GM21528 (cell line): Measurements from ENCODE around the gene DCTN2.
"Not testable (repeated sequence)": the region's sequence is repeated elsewhere in the genome, so short reads cannot be mapped to it uniquely, and the experiment has no call there.

Source experiments
- ATAC-seq: cut with Tn5 transposase; IDR thresholded peaks from one replicate; pipeline ENCODE4 v1.9.1; 2021; ENCODE audit warnings: mild to moderate bottlenecking, moderate library complexity; ENCODE audit not compliant: unreplicated experiment, low FRiP score

The DCTN2 gene

DNA sequence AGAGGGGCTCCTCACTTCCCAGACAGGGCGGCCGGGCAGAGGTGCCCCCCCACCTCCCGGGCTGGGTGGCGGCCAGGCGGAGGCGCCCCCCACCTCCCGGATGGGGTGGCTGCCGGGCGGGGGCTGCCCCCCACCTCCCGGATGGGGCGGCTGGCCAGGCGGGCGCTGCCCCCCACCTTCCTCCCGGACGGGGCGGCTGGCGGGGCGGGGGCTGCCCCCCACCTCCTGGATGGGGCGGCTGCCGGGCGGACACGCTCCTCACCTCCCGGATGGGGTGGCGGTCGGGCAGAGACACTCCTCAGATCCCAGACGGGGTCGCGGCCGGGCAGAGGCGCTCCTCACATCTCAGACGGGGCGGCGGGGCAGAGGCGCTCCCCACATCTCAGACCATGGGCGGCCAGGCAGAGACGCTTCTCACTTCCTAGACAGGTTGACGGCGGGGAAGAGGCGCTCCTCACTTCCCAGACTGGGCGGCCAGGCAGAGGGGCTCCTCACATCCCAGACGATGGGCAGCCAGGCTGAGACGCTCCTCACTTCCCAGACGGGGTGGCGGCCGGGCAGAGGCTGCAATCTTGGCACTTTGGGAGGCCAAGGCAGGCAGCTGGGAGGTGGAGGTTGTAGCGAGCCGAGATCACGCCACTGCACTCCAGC lies 51.8 kb downstream of the DCTN2 start:
- not testable (repeated sequence) for ATAC-seq

DNA sequence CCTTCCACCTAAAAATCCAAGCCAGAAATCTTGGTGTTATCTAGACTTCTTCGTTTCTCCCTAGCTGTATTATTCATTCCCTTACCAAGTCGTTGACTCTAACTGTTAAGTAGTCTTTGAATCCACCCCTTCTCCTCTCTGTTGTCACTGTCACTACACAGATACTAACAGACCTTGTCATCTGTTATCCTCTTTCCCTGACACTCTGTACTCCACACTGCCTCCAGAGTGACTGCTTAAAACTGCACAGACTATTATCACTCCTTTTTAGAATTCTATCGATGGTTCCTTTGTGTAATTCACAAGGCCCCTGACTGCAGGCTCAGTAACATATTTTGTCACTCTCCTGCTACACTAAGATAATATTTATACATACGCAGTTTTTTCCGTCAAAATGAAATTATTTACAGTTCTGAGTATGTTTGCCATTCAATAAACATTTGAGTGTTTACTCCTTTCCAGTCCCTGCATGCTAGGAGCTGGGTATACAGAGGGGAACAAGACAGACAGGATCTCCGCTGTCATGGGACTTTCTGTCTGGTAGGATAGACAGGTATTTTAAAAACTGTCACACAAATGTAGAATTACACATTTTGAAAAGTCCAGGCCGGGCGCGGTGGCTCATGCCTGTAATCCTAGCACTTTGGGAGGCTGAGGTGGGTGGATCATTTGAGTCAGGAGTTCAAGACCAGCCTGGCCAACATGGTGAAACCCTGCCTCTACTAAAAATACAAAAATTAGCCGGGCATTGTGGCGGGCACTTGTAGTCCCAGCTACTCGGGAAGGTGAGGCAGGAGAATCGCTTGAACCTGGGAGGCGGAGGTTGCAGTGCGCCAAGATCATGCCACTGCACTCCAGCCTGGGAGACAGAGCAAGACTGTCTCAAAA lies 55.4 kb downstream of the DCTN2 start:
- ATAC-seq = no peak

DNA sequence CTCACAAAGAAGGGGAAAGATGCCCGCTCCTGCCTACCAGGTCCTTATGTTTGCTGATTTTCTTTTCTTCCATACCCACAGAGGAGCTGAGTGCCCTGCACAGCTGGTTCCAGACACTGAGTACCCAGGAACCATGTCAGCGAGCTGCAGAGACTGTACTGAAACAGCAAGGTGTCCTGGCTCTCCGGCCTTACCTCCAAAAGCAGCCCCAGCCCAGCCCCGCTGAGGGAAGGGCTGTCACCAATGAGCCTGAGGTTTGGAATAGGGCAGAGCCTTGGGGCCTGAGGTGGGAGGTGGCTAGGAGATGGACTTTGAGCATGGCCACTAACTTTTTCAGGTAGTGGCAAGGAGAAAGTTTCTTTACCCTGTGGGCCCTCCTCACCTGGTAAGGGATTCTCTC lies 56.9 kb downstream of the DCTN2 start:
- ATAC-seq = no peak

DNA sequence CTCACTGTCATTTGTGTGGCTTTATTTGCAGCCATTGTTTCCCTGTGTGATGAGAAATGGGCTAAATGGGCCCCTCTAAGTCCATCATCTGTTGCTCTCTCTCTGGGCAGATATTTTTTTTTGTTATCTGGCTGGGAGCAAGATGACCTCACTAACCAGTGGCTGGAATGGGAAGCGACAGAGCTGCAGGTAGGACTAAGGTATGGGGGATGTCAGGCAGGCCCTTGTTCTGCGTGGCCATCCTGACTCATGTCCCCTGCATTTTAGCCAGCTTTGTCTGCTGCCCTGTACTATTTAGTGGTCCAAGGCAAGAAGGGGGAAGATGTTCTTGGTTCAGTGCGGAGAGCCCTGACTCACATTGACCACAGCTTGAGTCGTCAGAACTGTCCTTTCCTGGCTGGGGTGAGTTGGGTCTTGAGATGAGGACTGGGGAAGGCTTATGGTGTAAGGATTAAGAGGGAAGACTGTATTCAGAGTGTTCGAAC lies 57.8 kb downstream of the DCTN2 start:
- ATAC-seq = no peak

DNA sequence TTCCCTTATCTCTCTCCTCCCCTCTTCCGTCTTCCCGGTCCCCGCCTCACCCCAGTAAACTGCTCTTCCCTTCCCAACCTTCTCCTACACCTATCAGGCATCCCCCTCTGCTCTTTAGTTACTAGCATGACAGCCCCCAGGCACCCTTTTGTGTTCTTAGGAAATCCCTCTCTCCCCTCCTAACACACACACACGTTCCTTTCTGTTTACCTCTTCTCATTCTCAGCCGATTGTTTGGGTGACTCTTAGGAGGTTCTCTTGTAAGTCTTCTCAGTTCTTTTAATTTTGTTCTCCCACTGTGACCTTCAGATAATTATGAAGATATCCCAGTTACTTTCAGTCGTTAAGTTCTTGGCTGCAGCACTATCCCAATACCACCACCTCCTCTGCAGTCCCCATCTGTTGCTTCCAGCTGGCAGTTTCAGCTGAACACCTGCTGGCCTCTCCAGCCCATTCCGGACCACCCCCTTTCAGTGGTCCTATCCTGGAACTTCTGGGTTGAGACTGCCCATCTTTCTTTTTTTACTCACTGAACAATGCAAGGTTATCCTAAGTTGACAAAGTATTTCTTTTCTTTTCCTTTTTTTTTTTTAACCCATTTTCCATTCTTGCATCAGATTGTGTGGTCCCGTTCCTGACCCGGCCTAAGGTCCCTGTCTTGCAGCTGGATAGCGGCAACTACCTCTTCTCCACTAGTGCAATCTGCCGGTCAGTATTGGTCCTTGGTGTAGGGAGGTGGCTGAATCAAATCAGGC lies 58.4 kb downstream of the DCTN2 start:
- ATAC-seq = no peak

DNA sequence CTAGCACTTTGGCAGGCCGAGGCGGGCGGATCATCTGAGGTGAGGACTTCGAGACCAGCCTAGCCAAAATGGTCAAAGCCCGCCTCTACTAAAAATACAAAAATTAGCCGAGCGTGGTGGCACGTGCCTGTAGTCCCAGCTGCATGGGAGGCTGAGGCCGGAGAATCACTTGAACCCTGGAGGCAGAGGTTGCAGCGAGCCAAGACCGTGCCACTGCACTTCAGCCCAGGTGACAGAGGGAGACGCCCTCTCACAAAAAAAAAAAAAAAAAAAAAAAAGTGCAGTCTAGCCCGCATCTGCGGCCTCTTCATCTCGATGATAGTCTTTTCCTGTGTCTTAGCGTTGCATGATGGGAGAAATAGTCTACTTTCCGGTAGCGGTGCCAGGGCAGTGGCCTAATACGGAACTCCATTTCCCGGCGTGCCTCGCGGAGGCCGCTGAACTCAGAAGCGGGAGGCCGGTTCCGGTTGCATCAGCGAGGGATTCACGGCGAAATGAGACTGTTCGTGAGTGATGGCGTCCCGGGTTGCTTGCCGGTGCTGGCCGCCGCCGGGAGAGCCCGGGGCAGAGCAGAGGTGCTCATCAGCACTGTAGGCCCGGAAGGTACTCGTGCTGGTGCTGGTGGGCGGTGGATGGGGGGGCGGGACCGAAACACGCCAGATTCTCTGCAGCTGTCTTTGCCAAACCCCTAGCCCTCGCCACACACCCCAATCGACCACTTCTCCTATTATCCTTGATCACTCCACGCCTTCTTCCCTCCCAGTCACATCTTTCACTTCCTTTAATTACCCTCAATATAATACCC lies 59.2 kb downstream of the DCTN2 start, which contains the start of gene MARS1:
Gene MARS1 (plus strand): TSS at position 472 of the 805 bp plus-strand sequence. CDS start 23 bp downstream, at position 495.
- peak; percentile 94 for ATAC-seq

DNA sequence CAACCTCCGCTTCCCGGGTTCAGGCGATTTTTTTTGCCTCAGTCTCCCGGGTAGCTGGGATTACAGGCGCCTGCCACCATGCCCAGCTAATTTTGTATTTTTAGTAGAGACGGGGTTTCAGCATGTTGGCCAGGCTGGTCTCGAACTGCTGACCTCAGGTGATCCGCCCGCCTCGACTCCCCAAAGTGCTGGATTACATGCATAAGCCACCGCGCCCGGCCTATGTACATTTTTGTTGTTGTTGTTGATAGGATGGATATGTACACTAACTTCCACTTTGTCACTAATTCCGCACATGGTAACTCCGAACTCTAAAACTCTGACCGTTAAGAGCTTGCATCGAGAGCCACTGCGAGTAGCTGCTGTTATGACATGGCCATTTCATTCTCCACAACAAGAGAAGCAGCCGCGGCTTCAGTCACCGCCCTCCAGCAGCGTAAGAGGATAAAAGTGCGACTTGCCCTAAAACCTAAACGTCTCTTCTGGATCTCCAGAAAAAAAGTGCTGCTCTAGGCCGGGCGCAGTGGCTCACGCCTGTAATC lies 59.9 kb downstream of the DCTN2 start:
- no peak for ATAC-seq

DNA sequence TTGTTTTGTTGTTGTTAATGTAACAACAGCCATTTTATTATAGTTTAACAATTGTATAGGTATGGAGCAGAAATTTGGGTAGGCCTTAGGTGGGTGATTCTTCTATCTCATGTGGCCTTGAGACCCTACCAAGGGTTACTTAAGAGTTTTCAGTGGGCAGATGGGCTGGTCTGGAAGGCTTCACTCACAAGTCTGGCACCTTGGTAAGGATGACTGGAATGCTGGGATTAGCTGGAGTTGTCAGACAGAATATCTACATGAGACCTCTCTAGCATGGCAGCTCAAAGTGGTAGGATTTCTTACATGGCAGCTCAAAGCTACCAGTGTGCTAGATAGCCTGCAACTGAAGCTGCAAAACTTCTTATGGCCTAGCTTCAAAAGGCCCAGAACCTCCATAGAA lies 61.3 kb downstream of the DCTN2 start:
- ATAC-seq = no peak

DNA sequence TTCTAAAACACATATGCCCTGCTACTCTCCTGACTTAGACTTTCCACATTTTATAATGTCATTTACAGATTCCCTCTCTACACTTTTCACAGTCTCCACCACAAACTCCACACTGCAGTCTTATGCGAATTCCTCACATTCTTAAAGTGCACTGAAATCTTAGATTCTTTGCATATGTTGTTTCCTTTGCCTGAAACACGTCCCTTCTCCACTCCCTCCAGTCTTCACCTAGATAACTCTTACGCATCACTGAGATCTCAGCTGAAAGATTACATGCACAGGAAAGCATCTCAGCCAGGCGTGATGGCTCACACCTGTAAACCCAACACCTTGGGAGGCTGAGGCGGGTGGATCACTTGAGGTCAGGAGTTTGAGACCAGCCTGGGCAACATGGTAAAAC lies 63.5 kb downstream of the DCTN2 start:
- ATAC-seq = no peak

DNA sequence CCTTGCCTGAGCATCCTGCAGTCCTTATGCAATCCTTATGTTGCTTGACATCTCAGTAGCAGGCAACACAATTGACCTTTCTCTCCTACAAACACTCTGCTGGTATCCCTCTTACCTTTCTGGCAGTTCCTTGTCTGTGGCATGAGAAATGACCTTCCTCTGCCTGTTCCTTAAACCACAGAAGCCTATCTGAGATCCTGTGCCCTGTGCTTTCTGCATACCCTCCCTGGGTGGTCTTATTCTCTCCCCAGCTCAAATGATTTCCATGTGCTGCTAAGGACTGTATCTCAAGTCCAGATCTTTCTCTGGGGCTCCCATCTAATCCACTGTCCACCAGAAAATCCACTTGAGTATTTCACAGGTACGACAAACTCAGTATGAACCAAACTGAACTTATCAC lies 65.3 kb downstream of the DCTN2 start:
- no peak for ATAC-seq
